Measurements from ENCODE around the gene CTNNBL1. TPM values are rescaled to one million over a fixed set of nuclear protein-coding genes. Genes with fewer than 3 reads are reported as not detected.
A peak's percentile ranks its signal among the peaks of the same experiment; 100 is the strongest.
"Not testable (repeated sequence)": the region's sequence is repeated elsewhere in the genome, so short reads cannot be mapped to it uniquely, and the experiment has no call there.

CTNNBL1 gene
- total RNA-seq, 8 experiments from 2014 or later = 33.2 to 51.4 (median 37.0) TPM

- in situ Hi-C loops (cut with MboI; ENCODE audit: low pct_unique_long_range_greater_than_20kb in 2 of 9, low sequenced_read_pairs in 9 of 9, unreplicated experiment in 9 of 9) = no loop called here
- WGBS, 10 experiments = 54 to 95% (median 75%) methylated on average over 1 to 10 of the region's 10 CpGs
- peak in 5 of 8 experiments; percentile 36 to 73 (median 49) for ATAC-seq (replicated peaks in 6 of 8)
These were observed 157.0 kb downstream of the CTNNBL1 start for GRCh38 chr20:37850724-37851355.

GRCh38 chr20:37852666-37853065 lies 158.8 kb downstream of the CTNNBL1 start:
- WGBS, 10 experiments = 83 to 100% (median 98%) methylated on average over 1 to 6 of the region's 6 CpGs; no CpG with 5 or more reads in 3 of the 10 experiments

More at GRCh38 chr20:37850724-37851355, 157.0 kb downstream of the CTNNBL1 start:
- no peak overlapping the region for H3K4me3 ChIP-seq
- peaks cover 44 to 62% of the 10 kb centered on the region in 2 donors for H3K4me1 ChIP-seq (replicated peaks in 1 of 2)
- H3K27ac ChIP-seq = peak overlapping the region; percentile 70 to 76

GRCh38 chr20:37853823-37854375 lies 160.1 kb downstream of the CTNNBL1 start:
- H3K4me1 ChIP-seq (replicated peaks in 1 of 2) = peaks cover 32 to 52% of the 10 kb centered on the region in 2 donors
- 88 to 100% (median 100%) methylated on average over 1 to 2 of the region's 2 CpGs; no CpG with 5 or more reads in 4 of the 10 experiments for WGBS, 10 experiments
- in situ Hi-C loops (cut with MboI; ENCODE audit: low pct_unique_long_range_greater_than_20kb in 2 of 9, low sequenced_read_pairs in 9 of 9, unreplicated experiment in 9 of 9) = no loop called here
- H3K27ac ChIP-seq = no peak overlapping the region
- H3K4me3 ChIP-seq = no peak overlapping the region
- no peak for ATAC-seq (replicated peaks in 6 of 8)

More at GRCh38 chr20:37852666-37853065, 158.8 kb downstream of the CTNNBL1 start:
- Histone ChIP-seq H3K4me3 (no peak overlapping the region), H3K4me1 (replicated peaks in 1 of 2) (peaks cover 32 to 53% of the 10 kb centered on the region in 2 donors), H3K27ac (no peak overlapping the region)
- ATAC-seq (replicated peaks in 6 of 8) = no peak
- in situ Hi-C loops (cut with MboI; ENCODE audit: low pct_unique_long_range_greater_than_20kb in 2 of 9, low sequenced_read_pairs in 9 of 9, unreplicated experiment in 9 of 9) = no loop called here

- 83 to 100% (median 96%) methylated on average over 1 to 3 of the region's 5 CpGs; no CpG with 5 or more reads in 6 of the 10 experiments for WGBS, 10 experiments
- in situ Hi-C loops (cut with MboI; ENCODE audit: low pct_unique_long_range_greater_than_20kb in 2 of 9, low sequenced_read_pairs in 9 of 9, unreplicated experiment in 9 of 9); H3K4me3 ChIP-seq; ATAC-seq (replicated peaks in 6 of 8); H3K27ac ChIP-seq: not testable (repeated sequence)
- peaks cover 15 to 31% of the 10 kb centered on the region in 2 donors for H3K4me1 ChIP-seq (replicated peaks in 1 of 2)
These were observed 162.2 kb downstream of the CTNNBL1 start for GRCh38 chr20:37856034-37856433.

- ATAC-seq (replicated peaks in 6 of 8) = peak in 7 of 8 experiments; percentile 20 to 73 (median 55)
- Histone ChIP-seq H3K4me3 (no peak overlapping the region), H3K4me1 (replicated peaks in 1 of 2) (peaks cover 6 to 21% of the 10 kb centered on the region in 2 donors), H3K27ac (no peak overlapping the region)
- 0 to 80% (median 44%) methylated on average over 1 to 9 of the region's 10 CpGs; no CpG with 5 or more reads in 1 of the 10 experiments for WGBS, 10 experiments
- in situ Hi-C loops (cut with MboI; ENCODE audit: low pct_unique_long_range_greater_than_20kb in 2 of 9, low sequenced_read_pairs in 9 of 9, unreplicated experiment in 9 of 9) = no loop called here
These were observed 163.3 kb downstream of the CTNNBL1 start for GRCh38 chr20:37856932-37857660.

- no peak overlapping the region for H3K27ac ChIP-seq
- H3K4me1 ChIP-seq (replicated peaks in 1 of 2) = peaks cover 10 to 31% of the 10 kb centered on the region in 2 donors
- peak in 1 of 8 experiments; percentile 15 for ATAC-seq (replicated peaks in 6 of 8)
- H3K4me3 ChIP-seq = no peak overlapping the region
- WGBS, 10 experiments = 63 to 97% (median 84%) methylated on average over 2 to 14 of the region's 15 CpGs
- in situ Hi-C loops (cut with MboI; ENCODE audit: low pct_unique_long_range_greater_than_20kb in 2 of 9, low sequenced_read_pairs in 9 of 9, unreplicated experiment in 9 of 9) = no loop called here
These were observed 165.8 kb downstream of the CTNNBL1 start for GRCh38 chr20:37859406-37860171.

- in situ Hi-C loops (cut with MboI; ENCODE audit: low pct_unique_long_range_greater_than_20kb in 2 of 9, low sequenced_read_pairs in 9 of 9, unreplicated experiment in 9 of 9) = no loop called here
- WGBS, 10 experiments = 98 to 100% (median 100%) methylated on average over 1 to 4 of the region's 5 CpGs; no CpG with 5 or more reads in 6 of the 10 experiments
These were observed 169.5 kb downstream of the CTNNBL1 start for GRCh38 chr20:37863289-37863688.

GRCh38 chr20:37864298-37864697 lies 170.5 kb downstream of the CTNNBL1 start:
- in situ Hi-C loops (cut with MboI; ENCODE audit: low pct_unique_long_range_greater_than_20kb in 2 of 9, low sequenced_read_pairs in 9 of 9, unreplicated experiment in 9 of 9) = no loop called here
- 0 to 100% (median 60%) methylated on average over 1 to 8 of the region's 8 CpGs; no CpG with 5 or more reads in 3 of the 10 experiments for WGBS, 10 experiments
- no peak overlapping the region for H3K4me3 ChIP-seq
- peak overlapping the region; percentile 80 to 90 for H3K27ac ChIP-seq
- peaks cover 44 to 61% of the 10 kb centered on the region in 2 donors for H3K4me1 ChIP-seq (replicated peaks in 1 of 2)
- peak in 5 of 8 experiments; percentile 74 to 92 (median 89) for ATAC-seq (replicated peaks in 6 of 8)

More at GRCh38 chr20:37863289-37863688, 169.5 kb downstream of the CTNNBL1 start:
- no peak overlapping the region for H3K4me3 ChIP-seq
- no peak for ATAC-seq (replicated peaks in 6 of 8)
- H3K4me1 ChIP-seq (replicated peaks in 1 of 2) = peaks cover 34 to 51% of the 10 kb centered on the region in 2 donors
- peak overlapping the region in 1 of 2 donors; percentile 32 for H3K27ac ChIP-seq

- Histone ChIP-seq H3K27ac (peak overlapping the region in 1 of 2 donors; percentile 45), H3K4me3 (no peak overlapping the region), H3K4me1 (replicated peaks in 1 of 2) (peaks cover 49 to 73% of the 10 kb centered on the region in 2 donors)
- in situ Hi-C loops (cut with MboI; ENCODE audit: low pct_unique_long_range_greater_than_20kb in 2 of 9, low sequenced_read_pairs in 9 of 9, unreplicated experiment in 9 of 9) = no loop called here
- WGBS, 10 experiments = 86 to 100% (median 96%) methylated on average over 1 to 8 of the region's 10 CpGs; no CpG with 5 or more reads in 4 of the 10 experiments
- no peak for ATAC-seq (replicated peaks in 6 of 8)
These were observed 172.2 kb downstream of the CTNNBL1 start for GRCh38 chr20:37866051-37866450.

GRCh38 chr20:37867289-37868195 lies 173.7 kb downstream of the CTNNBL1 start:
- in situ Hi-C loops (cut with MboI; ENCODE audit: low pct_unique_long_range_greater_than_20kb in 2 of 9, low sequenced_read_pairs in 9 of 9, unreplicated experiment in 9 of 9) = no loop called here
- Histone ChIP-seq H3K4me3 (no peak overlapping the region), H3K27ac (peak overlapping the region in 1 of 2 donors; percentile 29), H3K4me1 (replicated peaks in 1 of 2) (peaks cover 49 to 73% of the 10 kb centered on the region in 2 donors)
- no peak for ATAC-seq (replicated peaks in 6 of 8)
- WGBS, 10 experiments = 56 to 100% (median 86%) methylated on average over 1 to 9 of the region's 15 CpGs; no CpG with 5 or more reads in 1 of the 10 experiments

GRCh38 chr20:37868851-37869333 lies 175.1 kb downstream of the CTNNBL1 start:
- peak in 5 of 8 experiments; percentile 6 to 53 (median 36) for ATAC-seq (replicated peaks in 6 of 8)
- H3K27ac ChIP-seq = peak overlapping the region; percentile 37 to 77
- WGBS, 10 experiments = 31 to 69% (median 50%) methylated on average over 1 to 3 of the region's 3 CpGs; no CpG with 5 or more reads in 7 of the 10 experiments
- in situ Hi-C loops (cut with MboI; ENCODE audit: low pct_unique_long_range_greater_than_20kb in 2 of 9, low sequenced_read_pairs in 9 of 9, unreplicated experiment in 9 of 9) = no loop called here
- no peak overlapping the region for H3K4me3 ChIP-seq
- peaks cover 49 to 67% of the 10 kb centered on the region in 2 donors for H3K4me1 ChIP-seq (replicated peaks in 1 of 2)
